ENCODE data around the gene INTS3.

DNA sequence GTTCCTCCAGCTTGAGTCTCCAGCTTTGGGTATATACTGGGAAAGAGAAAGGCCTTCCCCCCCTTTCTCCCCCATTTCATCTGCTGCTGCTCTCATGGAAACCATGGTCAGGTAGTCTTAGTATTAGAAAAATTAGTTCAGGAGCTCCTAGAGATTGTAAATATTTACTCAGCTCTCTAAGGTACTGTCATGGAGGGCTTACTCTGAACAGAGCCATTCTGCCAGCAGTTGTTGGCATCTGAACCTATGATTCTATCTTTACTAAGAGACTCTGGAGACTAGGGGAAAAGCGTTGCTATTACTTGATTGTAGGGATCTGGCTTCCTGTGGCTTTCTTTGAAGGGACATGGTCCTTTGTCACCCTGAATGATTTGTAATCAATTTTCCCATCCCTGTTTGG lies 6.1 kb downstream of the INTS3 start:
- no peak for TF ChIP-seq CTCF (IDR thresholded peaks at IDR 0.05)
- TF ChIP-seq POLR2A (IDR thresholded peaks at IDR 0.05) = no peak
- no peak for TF ChIP-seq EP300 (IDR thresholded peaks at IDR 0.05)
- TF ChIP-seq POLR2AphosphoS5 (IDR thresholded peaks at IDR 0.05) = no peak

Data from gastroesophageal sphincter (tissue), 3 donors.